ENCODE results near the gene VPS54.

DNA sequence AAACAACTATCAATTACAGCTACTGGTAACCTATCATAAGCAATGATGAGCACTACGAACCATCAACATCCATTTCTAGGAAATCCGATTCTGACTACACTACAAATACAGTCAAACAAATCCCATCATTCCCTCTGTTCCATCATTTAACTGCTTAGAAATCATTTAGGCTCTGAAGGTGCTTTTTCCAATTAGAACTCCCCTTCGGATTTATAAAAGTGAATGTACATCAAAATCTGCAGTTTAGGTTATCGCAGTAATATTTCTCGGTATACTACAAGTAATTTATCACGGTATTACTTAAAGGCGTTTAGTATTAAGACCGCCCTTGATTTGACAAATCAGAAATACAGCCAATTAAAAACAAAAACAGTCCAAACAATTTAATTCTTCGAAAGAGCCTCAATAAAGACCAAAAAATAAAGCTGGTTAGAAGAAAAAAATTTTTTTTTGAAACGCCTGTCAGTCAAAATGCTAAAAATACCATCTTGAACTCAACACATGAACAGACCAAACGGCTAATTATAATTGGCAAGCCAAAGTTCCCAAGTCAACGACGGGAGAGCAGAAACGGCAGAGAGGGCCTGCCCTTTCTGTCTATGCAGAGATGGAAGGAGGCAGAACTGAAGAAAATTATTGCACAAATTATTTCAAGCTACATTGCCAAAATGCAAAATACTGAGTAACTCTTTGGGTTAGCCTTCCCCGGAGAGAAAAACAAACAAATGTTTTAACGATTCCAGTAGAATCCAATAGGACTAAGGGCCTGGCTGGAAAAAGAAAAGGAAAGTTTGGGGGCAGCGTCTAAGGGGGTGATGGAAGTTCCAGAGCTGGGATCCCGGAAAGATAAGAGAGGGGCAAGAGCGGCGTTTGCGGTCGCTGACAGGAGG is 1.2 kb downstream of the VPS54 start:
- TF ChIP-seq POLR2AphosphoS5 (IDR thresholded peaks at IDR 0.05; ENCODE audit: low read depth) (no peak), GABPA (IDR thresholded peaks at IDR 0.05; ENCODE audit: low read depth) (no peak), CTCF (IDR thresholded peaks at IDR 0.05; ENCODE audit: insufficient read depth, low read length) (no peak), SPI1 (IDR thresholded peaks at IDR 0.05; ENCODE audit: borderline replicate concordance, low read depth) (no peak)

All from HL-60 (cell line).